Measurements from ENCODE around the gene IFI27L1. TPM values are rescaled to one million over a fixed set of nuclear protein-coding genes. Genes with fewer than 3 reads are reported as not detected.

Gene IFI27L1
- total and polyA plus RNA-seq, 2 of the 13 experiments (the other 11 are each of a cell fraction or from before 2014, with no cell fraction given) = 11.9 to 19.0 TPM

DNA sequence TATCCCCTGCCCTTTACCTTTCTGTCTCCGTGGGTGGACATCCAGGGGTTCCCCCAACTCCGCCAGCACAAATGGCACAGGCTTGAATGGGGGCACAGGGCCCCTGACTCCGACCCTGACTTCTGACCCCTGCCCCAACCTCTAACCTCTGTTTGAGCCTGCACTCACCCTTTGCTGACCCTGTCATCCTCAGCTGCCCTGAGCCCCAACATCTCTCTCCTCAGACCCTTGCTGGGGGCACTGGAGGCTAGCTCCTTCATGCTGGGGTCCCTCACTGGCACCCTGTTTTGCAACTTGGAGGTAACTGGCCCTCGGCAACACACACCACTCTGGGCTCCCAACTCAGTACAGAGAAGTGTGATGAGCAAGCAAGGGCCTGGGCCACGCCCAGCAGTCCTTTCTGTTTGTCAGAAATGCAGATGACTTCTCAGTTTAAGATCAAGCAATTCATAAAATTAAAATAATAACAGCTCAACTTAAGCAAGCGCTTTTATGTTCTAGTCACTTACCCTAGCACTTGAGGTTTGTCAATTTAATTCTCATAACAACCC lies 31.5 kb downstream of the IFI27L1 start:
- no peak overlapping the region for H3K9ac ChIP-seq (ENCODE audit: insufficient read depth, low read depth, low read length)
- no peaks in the 10 kb centered on the region for H3K9me3 ChIP-seq (ENCODE audit: low read length)
- FAIRE-seq = no peak
- intact Hi-C loops (cut with micrococcal nuclease; ENCODE audit: unreplicated experiment) = no loop called here
- H3K4me1 ChIP-seq (ENCODE audit: insufficient read depth, low read length) = peaks cover 55% of the 10 kb centered on the region
- H2AFZ ChIP-seq (ENCODE audit: low read length) = no peak overlapping the region
- in situ Hi-C loops (cut with HindIII; ENCODE audit: extremely low pct_ligation_motif_present, low pct_unique_long_range_greater_than_20kb) = no loop called here
- no peaks in the 10 kb centered on the region for H3K36me3 ChIP-seq (replicated peaks in 1 of 2; ENCODE audit: control insufficient read depth in 1 of 2, insufficient read depth in 2 of 2, low read length in 2 of 2)
- no peaks in the 10 kb centered on the region for H3K79me2 ChIP-seq (ENCODE audit: insufficient read depth, low read length)
- BruUV-seq (replicated peaks) = no TSS peak
- 17% methylated on average over 6 of the region's 6 CpGs for WGBS (ENCODE audit: low lambda C conversion rate)
- H3K27ac ChIP-seq (ENCODE audit: extremely low read length, insufficient read depth, low read length) = no peak overlapping the region
- POLR2A ChIA-PET = no interaction called here
- no peak overlapping the region for H3K4me2 ChIP-seq (ENCODE audit: low read depth, low read length)
- no peak overlapping the region for H3K4me3 ChIP-seq (replicated peaks in 1 of 3; ENCODE audit: insufficient read depth in 1 of 3, low read depth in 2 of 3, low read length in 3 of 3)
- peaks cover 2 to 22% of the 10 kb centered on the region in 2 experiments; a peak in 2 of 5 replicates for H3K27me3 ChIP-seq (ENCODE audit: control insufficient read depth in 1 of 2, insufficient read depth in 2 of 2, low read length in 2 of 2)
- CTCF ChIA-PET (ENCODE audit: low intra/inter-chr PET ratio, low total read pairs) = no interaction called here
- ATAC-seq = no peak
- H4K20me1 ChIP-seq (ENCODE audit: insufficient read depth, low read length) = no peaks in the 10 kb centered on the region
- no peak for DNase-seq (ENCODE audit: low spot score)
- TF ChIP-seq ZBTB7B (CRISPR knock-in tag; IDR thresholded peaks at IDR 0.05) = no peak
- TF ChIP-seq, protein P1, sequence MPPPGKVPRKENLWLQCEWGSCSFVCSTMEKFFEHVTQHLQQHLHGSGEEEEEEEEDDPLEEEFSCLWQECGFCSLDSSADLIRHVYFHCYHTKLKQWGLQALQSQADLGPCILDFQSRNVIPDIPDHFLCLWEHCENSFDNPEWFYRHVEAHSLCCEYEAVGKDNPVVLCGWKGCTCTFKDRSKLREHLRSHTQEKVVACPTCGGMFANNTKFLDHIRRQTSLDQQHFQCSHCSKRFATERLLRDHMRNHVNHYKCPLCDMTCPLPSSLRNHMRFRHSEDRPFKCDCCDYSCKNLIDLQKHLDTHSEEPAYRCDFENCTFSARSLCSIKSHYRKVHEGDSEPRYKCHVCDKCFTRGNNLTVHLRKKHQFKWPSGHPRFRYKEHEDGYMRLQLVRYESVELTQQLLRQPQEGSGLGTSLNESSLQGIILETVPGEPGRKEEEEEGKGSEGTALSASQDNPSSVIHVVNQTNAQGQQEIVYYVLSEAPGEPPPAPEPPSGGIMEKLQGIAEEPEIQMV (CRISPR knock-in tag; IDR thresholded peaks at IDR 0.05; ENCODE audit: low read depth) = no peak
- TF ChIP-seq, protein P2, sequence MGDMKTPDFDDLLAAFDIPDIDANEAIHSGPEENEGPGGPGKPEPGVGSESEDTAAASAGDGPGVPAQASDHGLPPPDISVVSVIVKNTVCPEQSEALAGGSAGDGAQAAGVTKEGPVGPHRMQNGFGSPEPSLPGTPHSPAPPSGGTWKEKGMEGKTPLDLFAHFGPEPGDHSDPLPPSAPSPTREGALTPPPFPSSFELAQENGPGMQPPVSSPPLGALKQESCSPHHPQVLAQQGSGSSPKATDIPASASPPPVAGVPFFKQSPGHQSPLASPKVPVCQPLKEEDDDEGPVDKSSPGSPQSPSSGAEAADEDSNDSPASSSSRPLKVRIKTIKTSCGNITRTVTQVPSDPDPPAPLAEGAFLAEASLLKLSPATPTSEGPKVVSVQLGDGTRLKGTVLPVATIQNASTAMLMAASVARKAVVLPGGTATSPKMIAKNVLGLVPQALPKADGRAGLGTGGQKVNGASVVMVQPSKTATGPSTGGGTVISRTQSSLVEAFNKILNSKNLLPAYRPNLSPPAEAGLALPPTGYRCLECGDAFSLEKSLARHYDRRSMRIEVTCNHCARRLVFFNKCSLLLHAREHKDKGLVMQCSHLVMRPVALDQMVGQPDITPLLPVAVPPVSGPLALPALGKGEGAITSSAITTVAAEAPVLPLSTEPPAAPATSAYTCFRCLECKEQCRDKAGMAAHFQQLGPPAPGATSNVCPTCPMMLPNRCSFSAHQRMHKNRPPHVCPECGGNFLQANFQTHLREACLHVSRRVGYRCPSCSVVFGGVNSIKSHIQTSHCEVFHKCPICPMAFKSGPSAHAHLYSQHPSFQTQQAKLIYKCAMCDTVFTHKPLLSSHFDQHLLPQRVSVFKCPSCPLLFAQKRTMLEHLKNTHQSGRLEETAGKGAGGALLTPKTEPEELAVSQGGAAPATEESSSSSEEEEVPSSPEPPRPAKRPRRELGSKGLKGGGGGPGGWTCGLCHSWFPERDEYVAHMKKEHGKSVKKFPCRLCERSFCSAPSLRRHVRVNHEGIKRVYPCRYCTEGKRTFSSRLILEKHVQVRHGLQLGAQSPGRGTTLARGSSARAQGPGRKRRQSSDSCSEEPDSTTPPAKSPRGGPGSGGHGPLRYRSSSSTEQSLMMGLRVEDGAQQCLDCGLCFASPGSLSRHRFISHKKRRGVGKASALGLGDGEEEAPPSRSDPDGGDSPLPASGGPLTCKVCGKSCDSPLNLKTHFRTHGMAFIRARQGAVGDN (CRISPR knock-in tag; IDR thresholded peaks at IDR 0.05) = no peak
- no peak for TF ChIP-seq ZNF317 (CRISPR knock-in tag; IDR thresholded peaks at IDR 0.05)
- no peak for TF ChIP-seq SIN3B (IDR thresholded peaks at IDR 0.05; ENCODE audit: low read length)
- TF ChIP-seq, protein P3, sequence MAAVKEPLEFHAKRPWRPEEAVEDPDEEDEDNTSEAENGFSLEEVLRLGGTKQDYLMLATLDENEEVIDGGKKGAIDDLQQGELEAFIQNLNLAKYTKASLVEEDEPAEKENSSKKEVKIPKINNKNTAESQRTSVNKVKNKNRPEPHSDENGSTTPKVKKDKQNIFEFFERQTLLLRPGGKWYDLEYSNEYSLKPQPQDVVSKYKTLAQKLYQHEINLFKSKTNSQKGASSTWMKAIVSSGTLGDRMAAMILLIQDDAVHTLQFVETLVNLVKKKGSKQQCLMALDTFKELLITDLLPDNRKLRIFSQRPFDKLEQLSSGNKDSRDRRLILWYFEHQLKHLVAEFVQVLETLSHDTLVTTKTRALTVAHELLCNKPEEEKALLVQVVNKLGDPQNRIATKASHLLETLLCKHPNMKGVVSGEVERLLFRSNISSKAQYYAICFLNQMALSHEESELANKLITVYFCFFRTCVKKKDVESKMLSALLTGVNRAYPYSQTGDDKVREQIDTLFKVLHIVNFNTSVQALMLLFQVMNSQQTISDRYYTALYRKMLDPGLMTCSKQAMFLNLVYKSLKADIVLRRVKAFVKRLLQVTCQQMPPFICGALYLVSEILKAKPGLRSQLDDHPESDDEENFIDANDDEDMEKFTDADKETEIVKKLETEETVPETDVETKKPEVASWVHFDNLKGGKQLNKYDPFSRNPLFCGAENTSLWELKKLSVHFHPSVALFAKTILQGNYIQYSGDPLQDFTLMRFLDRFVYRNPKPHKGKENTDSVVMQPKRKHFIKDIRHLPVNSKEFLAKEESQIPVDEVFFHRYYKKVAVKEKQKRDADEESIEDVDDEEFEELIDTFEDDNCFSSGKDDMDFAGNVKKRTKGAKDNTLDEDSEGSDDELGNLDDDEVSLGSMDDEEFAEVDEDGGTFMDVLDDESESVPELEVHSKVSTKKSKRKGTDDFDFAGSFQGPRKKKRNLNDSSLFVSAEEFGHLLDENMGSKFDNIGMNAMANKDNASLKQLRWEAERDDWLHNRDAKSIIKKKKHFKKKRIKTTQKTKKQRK (IDR thresholded peaks at IDR 0.05; ENCODE audit: low read length) = no peak
- no peak for TF ChIP-seq ZNF563 (CRISPR knock-in tag; IDR thresholded peaks at IDR 0.05)
- TF ChIP-seq ZNF737 (CRISPR knock-in tag; IDR thresholded peaks at IDR 0.05; ENCODE audit: borderline replicate concordance) = no peak
- no peak for TF ChIP-seq ZFP62 (CRISPR knock-in tag; IDR thresholded peaks at IDR 0.05)
- TF ChIP-seq DNMT3B (CRISPR knock-in tag; conservative IDR thresholded peaks at IDR 0.05) = no peak
- no peak for TF ChIP-seq REL (CRISPR knock-in tag; conservative IDR thresholded peaks at IDR 0.05)
- no peak for TF ChIP-seq CENPX (CRISPR knock-in tag; IDR thresholded peaks at IDR 0.05)
- no peak for TF ChIP-seq ZKSCAN1 (IDR thresholded peaks at IDR 0.05; ENCODE audit: low read length)
